GM12874 (cell line): ENCODE data around the gene PHAF1.
A peak's percentile ranks its signal among the peaks of the same experiment; 100 is the strongest.

Experiments
- CTCF ChIP-seq: IDR thresholded peaks from 2 replicates; pipeline ENCODE4 v1.5.1; 2011; ENCODE audit warnings: low read depth, mild to moderate bottlenecking, control low read depth, low read length, moderate library complexity; ENCODE audit not compliant: insufficient read depth

PHAF1 gene

GRCh38 chr16:67148221-67148620 lies 38.5 kb downstream of the PHAF1 start:
- TF ChIP-seq CTCF = no peak

- no peak for TF ChIP-seq CTCF
Observed at GRCh38 chr16:67148656-67149275, 39.0 kb downstream of the PHAF1 start.

- TF ChIP-seq CTCF = no peak
Observed at GRCh38 chr16:67149276-67150046, 39.7 kb downstream of the PHAF1 start.

- TF ChIP-seq CTCF = 0 out of 2 replicates have a peak, but pooled peaks have one; percentile 12
Observed at GRCh38 chr16:67150047-67150832, 40.5 kb downstream of the PHAF1 start.

- TF ChIP-seq CTCF = no peak
Observed at GRCh38 chr16:67150833-67151396, 41.2 kb downstream of the PHAF1 start, which contains the start of gene B3GNT9. Gene B3GNT9 (minus strand): TSS chr16:67150998. CDS start chr16:67150485, 513 bp downstream.

- 0 out of 2 replicates have a peak, but pooled peaks have one; percentile 7 for TF ChIP-seq CTCF
Observed at GRCh38 chr16:67151431-67152097, 41.8 kb downstream of the PHAF1 start.
